Effector memory CD4-positive, alpha-beta T cell (primary cell): ENCODE data around the gene MARCHF7.

ENCODE experiments used
- DNase-seq, 3 donors: peaks; one replicate each; pipeline ENCODE4 v3.0.0-alpha.2; 2020
- H3K27ac ChIP-seq: 2 replicates; pipeline ENCODE4 v1.7.0; 2013; ENCODE audit warnings: mild to moderate bottlenecking, low read length, moderate library complexity; ENCODE audit not compliant: insufficient read depth, poor library complexity, severe bottlenecking
- H3K27me3 ChIP-seq: replicated peaks from 2 replicates; pipeline ENCODE4 v1.7.0; 2013; ENCODE audit warnings: mild to moderate bottlenecking, low read length; ENCODE audit not compliant: insufficient read depth, control insufficient read depth, poor library complexity, severe bottlenecking
- H3K36me3 ChIP-seq: 2 replicates; pipeline ENCODE4 v1.7.0; 2013; ENCODE audit warnings: mild to moderate bottlenecking, low read length, moderate library complexity; ENCODE audit not compliant: control insufficient read depth, insufficient read depth
- H3K4me1 ChIP-seq: 2 replicates; pipeline ENCODE4 v1.7.0; 2013; ENCODE audit warnings: low read length, mild to moderate bottlenecking; ENCODE audit not compliant: control insufficient read depth, insufficient read depth, poor library complexity, severe bottlenecking
- H3K4me3 ChIP-seq: 2 replicates; pipeline ENCODE4 v1.7.0; 2013; ENCODE audit warnings: low read length, low read depth, mild to moderate bottlenecking; ENCODE audit not compliant: insufficient read depth, poor library complexity, severe bottlenecking
- H3K9me3 ChIP-seq: 2 replicates; pipeline ENCODE4 v1.7.0; 2013; ENCODE audit warnings: mild to moderate bottlenecking, low read length, moderate library complexity; ENCODE audit not compliant: control insufficient read depth

Gene MARCHF7

DNA sequence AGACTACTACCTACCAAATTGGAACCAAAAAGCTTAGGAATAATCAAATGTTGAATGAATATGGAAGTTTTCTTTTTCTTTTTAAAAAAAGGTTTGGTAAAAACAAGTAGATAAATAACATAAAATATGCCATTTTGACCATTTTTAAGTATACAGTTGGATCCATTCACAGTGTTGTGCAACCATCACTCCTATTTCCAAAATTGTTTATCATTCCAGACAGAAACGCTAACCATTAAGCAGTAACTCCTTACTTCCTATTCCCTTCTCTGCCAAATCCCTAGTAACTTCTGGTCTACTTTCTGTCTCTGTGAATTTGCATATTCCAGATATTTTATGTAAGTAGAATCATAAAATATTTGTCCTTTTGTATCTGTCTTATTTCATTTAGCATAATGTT lies 45.9 kb downstream of the MARCHF7 start:
- Histone ChIP-seq H3K4me3 (no peak overlapping the region), H3K4me1 (no peaks in the 10 kb centered on the region), H3K27me3 (no peaks in the 10 kb centered on the region), H3K27ac (no peak overlapping the region), H3K36me3 (peaks cover 53% of the 10 kb centered on the region), H3K9me3 (no peaks in the 10 kb centered on the region)
- no peak for DNase-seq

DNA sequence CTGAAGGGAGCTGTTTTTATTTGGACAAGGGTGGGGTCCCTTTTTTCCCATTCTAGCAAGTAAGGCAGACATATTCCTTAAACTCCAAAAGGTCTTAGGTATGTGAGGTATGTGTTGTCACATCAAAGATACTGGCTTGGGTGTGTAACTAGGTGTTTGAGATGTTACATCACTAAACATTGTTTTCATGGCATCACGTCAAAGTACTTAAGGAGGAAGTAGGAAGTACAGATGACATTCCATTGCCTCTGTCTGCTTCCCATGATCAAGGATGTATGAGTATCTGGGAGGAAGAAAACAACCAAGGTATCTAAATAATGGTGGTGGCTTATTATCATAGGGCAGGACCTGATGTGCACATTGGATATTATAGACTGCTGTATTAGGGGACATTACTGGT lies 46.4 kb downstream of the MARCHF7 start:
- peaks cover 56% of the 10 kb centered on the region for H3K36me3 ChIP-seq
- DNase-seq, result no peak
- H3K4me1 ChIP-seq, result no peaks in the 10 kb centered on the region
- H3K27me3 ChIP-seq, result no peaks in the 10 kb centered on the region
- no peaks in the 10 kb centered on the region for H3K9me3 ChIP-seq
- H3K27ac ChIP-seq, result no peak overlapping the region
- no peak overlapping the region for H3K4me3 ChIP-seq

DNA sequence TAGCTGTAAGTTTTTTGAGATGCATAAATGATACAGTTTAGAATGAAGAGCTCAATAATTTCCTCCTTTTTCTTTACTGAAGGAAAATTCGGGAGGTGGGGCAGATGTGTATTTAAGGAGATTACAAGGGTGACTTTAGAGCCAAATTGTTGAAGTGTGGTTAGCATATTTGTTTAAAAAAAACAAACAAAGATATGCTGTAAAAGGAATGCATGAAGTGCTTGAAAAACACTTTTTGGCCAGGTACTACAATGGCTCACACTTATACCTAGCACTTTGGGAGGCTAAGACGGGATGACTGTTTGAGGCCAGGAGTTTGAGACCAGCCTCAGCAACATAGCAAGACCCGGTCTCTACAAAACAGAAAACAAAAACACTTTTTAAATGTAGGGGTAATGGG lies 47.3 kb downstream of the MARCHF7 start:
- Histone ChIP-seq H3K4me3 (no peak overlapping the region), H3K27me3 (no peaks in the 10 kb centered on the region), H3K27ac (no peak overlapping the region), H3K36me3 (peaks cover 55% of the 10 kb centered on the region), H3K4me1 (no peaks in the 10 kb centered on the region), H3K9me3 (no peaks in the 10 kb centered on the region)
- DNase-seq, result no peak

DNA sequence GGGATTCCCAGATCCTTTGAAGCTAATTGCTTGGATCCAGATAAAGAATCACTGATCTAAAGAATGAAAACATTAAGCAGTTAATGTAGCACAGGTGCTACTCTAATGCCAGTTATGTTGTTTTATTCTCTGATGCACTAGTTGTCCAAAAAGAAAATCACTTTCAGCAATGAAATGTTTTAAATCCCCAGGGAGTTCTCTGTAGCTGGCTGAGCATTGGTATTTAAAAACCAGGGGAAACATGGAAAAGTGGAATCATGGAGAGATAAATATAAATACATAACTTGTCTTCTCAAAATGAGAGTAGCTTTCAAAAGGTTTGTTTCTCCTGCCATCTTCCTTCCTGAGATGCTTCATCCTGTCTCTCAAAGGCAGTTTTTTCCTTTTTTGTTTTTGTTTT lies 48.0 kb downstream of the MARCHF7 start:
- Histone ChIP-seq H3K4me3 (no peak overlapping the region), H3K36me3 (peaks cover 54% of the 10 kb centered on the region), H3K9me3 (no peaks in the 10 kb centered on the region), H3K4me1 (no peaks in the 10 kb centered on the region), H3K27me3 (no peaks in the 10 kb centered on the region), H3K27ac (no peak overlapping the region)
- no peak for DNase-seq

DNA sequence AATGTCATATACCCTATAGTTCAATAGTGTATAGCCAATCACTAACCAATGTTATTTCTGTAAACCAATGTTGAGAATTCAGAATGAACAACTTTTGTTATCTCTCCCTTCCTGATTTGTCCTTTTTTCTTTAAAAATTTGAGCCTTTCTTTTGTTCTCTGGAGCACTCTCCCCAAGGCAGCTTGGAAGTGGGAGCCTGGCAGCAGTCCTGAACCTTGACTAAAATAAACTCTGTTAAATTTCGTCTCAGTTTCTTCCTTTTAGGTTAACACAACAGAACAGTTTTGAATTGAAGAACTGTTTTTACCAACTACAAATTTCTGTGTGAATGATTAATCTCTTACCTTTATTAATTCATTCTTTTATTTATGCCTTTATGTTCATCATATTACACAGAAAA lies 49.8 kb downstream of the MARCHF7 start:
- H3K4me1 ChIP-seq, result no peaks in the 10 kb centered on the region
- no peak overlapping the region for H3K27ac ChIP-seq
- peaks cover 63% of the 10 kb centered on the region for H3K36me3 ChIP-seq
- DNase-seq, result no peak
- no peak overlapping the region for H3K4me3 ChIP-seq
- no peaks in the 10 kb centered on the region for H3K27me3 ChIP-seq
- H3K9me3 ChIP-seq, result no peaks in the 10 kb centered on the region
